ENCODE measurements around the gene SEMA4D. TPM values are rescaled to one million over a fixed set of nuclear protein-coding genes. Genes with fewer than 3 reads are reported as not detected.
A peak's percentile ranks its signal among the peaks of the same experiment; 100 is the strongest.

The SEMA4D gene
- total and polyA plus RNA-seq, 10 donors = 23.0 to 193 (median 157) TPM

DNA sequence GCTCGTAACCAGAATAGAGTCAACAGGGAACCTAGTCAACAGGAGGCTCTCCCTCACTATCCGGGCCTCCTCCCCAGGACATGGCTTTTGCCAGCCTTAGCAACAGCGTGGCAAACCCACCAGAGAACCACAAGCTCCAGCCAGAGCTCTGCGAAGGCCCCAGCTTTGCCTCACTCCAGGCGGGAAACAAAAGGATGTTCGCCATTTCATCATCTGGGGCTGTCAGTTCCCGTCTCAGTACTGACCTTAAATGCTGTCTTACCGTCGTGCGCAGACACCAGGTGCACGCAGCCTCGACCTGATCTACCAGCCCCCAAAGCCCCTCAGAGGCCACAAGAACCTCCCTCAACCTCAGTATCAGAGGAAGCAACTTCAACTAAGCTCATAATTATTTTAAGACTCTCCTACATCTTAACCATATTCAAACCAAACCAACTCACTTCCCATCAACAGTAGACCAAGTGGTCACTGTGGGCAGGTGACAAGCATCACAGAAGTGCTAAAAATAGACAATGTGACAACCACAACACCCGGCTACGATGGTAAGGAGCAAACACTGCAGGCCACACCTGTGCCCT lies 71.4 kb downstream of the SEMA4D start:
- intact Hi-C loops (cut with DNase I; ENCODE audit: low total_unique reads) = no loop called here
- Histone ChIP-seq H3K27me3 (replicated peaks in 1 of 7) (no peaks in the 10 kb centered on the region), H3K9me3 (no peaks in the 10 kb centered on the region), H3K4me3 (peak overlapping the region in 1 of 8 donors; percentile 14), H3K36me3 (peaks cover 0 to 19% (median 0%) of the 10 kb centered on the region in 6 donors), H3K27ac (peak overlapping the region in 6 of 8 donors; percentile 31 to 75 (median 62)), H3K4me1 (peaks cover 35 to 100% (median 82%) of the 10 kb centered on the region in 6 donors)
- peak; percentile 55 for DNase-seq
- peak in 2 of 3 donors; percentile 52 to 67 for TF ChIP-seq POLR2AphosphoS5 (IDR thresholded peaks at IDR 0.05)
- TF ChIP-seq, protein P1, sequence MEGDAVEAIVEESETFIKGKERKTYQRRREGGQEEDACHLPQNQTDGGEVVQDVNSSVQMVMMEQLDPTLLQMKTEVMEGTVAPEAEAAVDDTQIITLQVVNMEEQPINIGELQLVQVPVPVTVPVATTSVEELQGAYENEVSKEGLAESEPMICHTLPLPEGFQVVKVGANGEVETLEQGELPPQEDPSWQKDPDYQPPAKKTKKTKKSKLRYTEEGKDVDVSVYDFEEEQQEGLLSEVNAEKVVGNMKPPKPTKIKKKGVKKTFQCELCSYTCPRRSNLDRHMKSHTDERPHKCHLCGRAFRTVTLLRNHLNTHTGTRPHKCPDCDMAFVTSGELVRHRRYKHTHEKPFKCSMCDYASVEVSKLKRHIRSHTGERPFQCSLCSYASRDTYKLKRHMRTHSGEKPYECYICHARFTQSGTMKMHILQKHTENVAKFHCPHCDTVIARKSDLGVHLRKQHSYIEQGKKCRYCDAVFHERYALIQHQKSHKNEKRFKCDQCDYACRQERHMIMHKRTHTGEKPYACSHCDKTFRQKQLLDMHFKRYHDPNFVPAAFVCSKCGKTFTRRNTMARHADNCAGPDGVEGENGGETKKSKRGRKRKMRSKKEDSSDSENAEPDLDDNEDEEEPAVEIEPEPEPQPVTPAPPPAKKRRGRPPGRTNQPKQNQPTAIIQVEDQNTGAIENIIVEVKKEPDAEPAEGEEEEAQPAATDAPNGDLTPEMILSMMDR (IDR thresholded peaks at IDR 0.05 in 8 of 11, conservative IDR thresholded peaks at IDR 0.05 in 3 of 11) = no peak
- 21 to 42% (median 33%) methylated on average over 14 of the region's 14 CpGs for WGBS, 5 donors

DNA sequence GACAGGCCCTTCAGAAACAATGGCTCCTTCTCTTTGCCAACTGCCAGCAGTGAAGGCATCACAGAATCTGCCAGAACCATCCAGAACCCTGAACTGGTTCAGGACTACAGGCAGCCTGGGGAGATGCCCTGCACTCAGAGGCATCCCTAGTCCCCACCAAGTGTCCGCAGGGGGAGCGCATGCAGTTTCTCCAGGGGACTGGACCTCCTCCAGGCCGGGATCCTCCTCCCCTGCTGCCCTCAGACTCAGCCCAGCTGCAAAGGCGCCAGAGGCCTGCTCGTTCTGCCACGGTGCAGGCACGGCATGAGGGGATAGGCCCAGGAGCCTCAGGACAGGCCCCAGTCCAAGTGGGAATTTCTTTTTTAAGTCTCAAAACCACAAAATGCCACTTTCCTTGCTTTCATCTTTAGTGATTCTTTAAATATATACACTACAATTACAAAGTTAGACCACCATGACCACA lies 72.0 kb downstream of the SEMA4D start:
- Histone ChIP-seq H3K27me3 (replicated peaks in 1 of 7) (no peaks in the 10 kb centered on the region), H3K4me3 (peak overlapping the region in 1 of 8 donors; percentile 14), H3K27ac (peak overlapping the region in 6 of 8 donors; percentile 31 to 75 (median 62)), H3K9me3 (no peaks in the 10 kb centered on the region), H3K36me3 (peaks cover 0 to 24% (median 0%) of the 10 kb centered on the region in 6 donors), H3K4me1 (peaks cover 40 to 100% (median 82%) of the 10 kb centered on the region in 6 donors)
- 52 to 65% (median 57%) methylated on average over 3 to 7 of the region's 7 CpGs for WGBS, 5 donors
- DNase-seq = no peak
- TF ChIP-seq, protein P1 (IDR thresholded peaks at IDR 0.05 in 8 of 11, conservative IDR thresholded peaks at IDR 0.05 in 3 of 11) = no peak
- TF ChIP-seq POLR2A (IDR thresholded peaks at IDR 0.05) = no peak
- TF ChIP-seq POLR2AphosphoS5 (IDR thresholded peaks at IDR 0.05) = no peak
- intact Hi-C loops (cut with DNase I; ENCODE audit: low total_unique reads) = no loop called here

DNA sequence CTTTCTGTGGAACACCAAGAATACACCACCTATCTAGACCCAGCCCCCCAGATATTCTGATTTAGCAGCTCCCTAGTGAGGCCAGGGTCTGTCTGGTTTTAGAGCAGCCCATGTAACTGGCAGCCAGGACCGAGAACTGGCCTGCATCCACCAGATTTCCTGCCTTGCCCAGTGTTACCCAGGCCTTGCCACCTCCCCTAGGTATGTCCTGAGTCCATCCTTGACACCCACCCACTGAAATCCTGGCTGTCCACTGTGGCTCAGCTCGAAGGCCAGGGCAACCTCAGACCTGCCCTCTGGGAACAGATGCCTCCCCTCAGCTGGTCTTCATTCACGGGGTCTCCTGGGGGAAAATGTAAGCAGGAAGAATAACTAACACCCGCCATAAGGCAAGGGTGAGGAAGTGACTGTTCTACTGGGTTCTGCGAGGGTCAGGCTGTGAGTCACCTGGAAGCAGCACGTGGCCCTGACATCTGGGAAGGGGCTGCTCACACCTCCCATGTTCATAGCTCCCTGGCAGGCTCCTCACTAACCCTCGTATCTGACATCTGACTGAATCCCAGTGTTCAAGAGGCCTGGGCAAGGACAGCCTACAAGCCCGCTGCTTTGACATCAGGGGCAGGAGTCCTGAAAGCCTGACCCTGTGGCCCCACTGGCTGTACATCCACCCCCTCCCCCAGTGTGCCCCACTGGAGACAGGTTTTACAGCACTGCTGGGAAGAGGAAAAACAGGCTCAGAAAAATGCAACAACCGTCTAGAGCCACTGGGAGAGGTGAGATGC lies 72.7 kb downstream of the SEMA4D start:
- Histone ChIP-seq H3K4me1 (peaks cover 46 to 100% (median 84%) of the 10 kb centered on the region in 6 donors), H3K9me3 (no peaks in the 10 kb centered on the region), H3K36me3 (peaks cover 0 to 26% (median 0%) of the 10 kb centered on the region in 6 donors), H3K4me3 (no peak overlapping the region), H3K27ac (peak overlapping the region in 5 of 8 donors; percentile 31 to 75 (median 64)), H3K27me3 (replicated peaks in 1 of 7) (no peaks in the 10 kb centered on the region)
- intact Hi-C loops (cut with DNase I; ENCODE audit: low total_unique reads) = no loop called here
- 38 to 53% (median 42%) methylated on average over 5 to 9 of the region's 9 CpGs for WGBS, 5 donors
- TF ChIP-seq, protein P1 (IDR thresholded peaks at IDR 0.05 in 8 of 11, conservative IDR thresholded peaks at IDR 0.05 in 3 of 11) = no peak
- TF ChIP-seq POLR2A (IDR thresholded peaks at IDR 0.05) (no peak), POLR2AphosphoS5 (IDR thresholded peaks at IDR 0.05) (no peak)
- peak; percentile 69 for DNase-seq

Data from spleen (tissue), 11 donors.